ENCODE results near the gene CHD2.

- TF ChIP-seq CTCF (IDR thresholded peaks at IDR 0.05) = no peak
- no peak for TF ChIP-seq POLR2AphosphoS5 (IDR thresholded peaks at IDR 0.05; ENCODE audit: insufficient read depth in 1 of 2, low read depth in 1 of 2)
These were observed 89.3 kb downstream of the CHD2 start for GRCh38 chr15:92989470-92989869.
